HEK293 (cell line): ENCODE results near the gene BBLN.

Source experiments
- CTCF ChIA-PET: fragments of 350-600 bp; formaldehyde crosslinking; extraction: SDS; loops from one replicate; lab custom pipeline; 2021; ENCODE audit warnings: antibody characterized with exemption; lab: Yijun Ruan, JAX
- POLR2A ChIA-PET: fragments of 300-600 bp; formaldehyde crosslinking; extraction: SDS; loops from one replicate; lab custom pipeline; 2020; ENCODE audit warnings: antibody characterized with exemption, inconsistent platforms; lab: Yijun Ruan, JAX
- H3K27ac ChIP-seq: fragments of 200-500 bp; sonication (Bioruptor generic); 2 replicates; pipeline ENCODE4 v1.5.1; 2014; ENCODE audit warnings: low read depth, low read length, control low read depth, inconsistent platforms; ENCODE audit errors: extremely low read depth
- H3K36me3 ChIP-seq, 2 experiments: fragments of 200-500 bp in 1 of 2; sonication (Bioruptor generic) in 1 of 2; 1 replicate in 1 of 2; 2 replicates in 1 of 2; pipeline ENCODE4 v1.5.1; 2014 to 2017; ENCODE audit warnings: inconsistent platforms in 2 of 2, low read length in 2 of 2; ENCODE audit not compliant: control insufficient read depth in 2 of 2, insufficient read depth in 1 of 2
- H3K4me1 ChIP-seq: fragments of 200-500 bp; sonication (Bioruptor generic); 2 replicates; pipeline ENCODE4 v1.5.1; 2014; ENCODE audit warnings: mild to moderate bottlenecking, low read length, inconsistent platforms; ENCODE audit not compliant: control insufficient read depth, insufficient read depth
- H3K4me3 ChIP-seq: 2 replicates; pipeline ENCODE4 v1.5.1; 2011; ENCODE audit warnings: low read depth, mild to moderate bottlenecking, control low read depth, low read length, moderate library complexity
- H3K9me3 ChIP-seq: fragments of 200-500 bp; sonication (Bioruptor generic); 2 replicates; pipeline ENCODE4 v1.5.1; 2014; ENCODE audit warnings: low read depth, low read length, inconsistent platforms; ENCODE audit not compliant: control insufficient read depth, insufficient read depth
- EGR2 ChIP-seq: fragments of 450-650 bp; formaldehyde crosslinking; IDR thresholded peaks from 2 replicates; pipeline ENCODE4 v1.5.1; 2016; ENCODE audit warnings: low read depth, missing biosample characterization, missing genetic modification characterization
- FEZF1 ChIP-seq: fragments of 450-650 bp; formaldehyde crosslinking; IDR thresholded peaks from 2 replicates; pipeline ENCODE4 v1.5.1; 2016; ENCODE audit warnings: missing biosample characterization, missing genetic modification characterization
- KLF17 ChIP-seq: fragments of 450-650 bp; formaldehyde crosslinking; IDR thresholded peaks from 2 replicates; pipeline ENCODE4 v1.5.1; 2016; ENCODE audit warnings: missing biosample characterization, missing genetic modification characterization
- PATZ1 ChIP-seq: fragments of 450-650 bp; formaldehyde crosslinking; IDR thresholded peaks from 2 replicates; pipeline ENCODE4 v1.5.1; 2016; ENCODE audit warnings: missing biosample characterization, missing genetic modification characterization
- REPIN1 ChIP-seq: fragments of 450-650 bp; formaldehyde crosslinking; IDR thresholded peaks from 2 replicates; pipeline ENCODE4 v1.5.1; 2017; ENCODE audit warnings: missing biosample characterization, missing genetic modification characterization, low read depth
- ZEB2 ChIP-seq: fragments of 450-650 bp; formaldehyde crosslinking; IDR thresholded peaks from 2 replicates; pipeline ENCODE4 v1.5.1; 2016; ENCODE audit warnings: missing biosample characterization, missing genetic modification characterization
- ZFHX2 ChIP-seq: fragments of 450-650 bp; formaldehyde crosslinking; conservative IDR thresholded peaks from 2 replicates; pipeline ENCODE4 v1.5.1; 2016; ENCODE audit warnings: missing biosample characterization, missing genetic modification characterization
- ZIC2 ChIP-seq: fragments of 450-650 bp; formaldehyde crosslinking; IDR thresholded peaks from 2 replicates; pipeline ENCODE4 v1.5.1; 2016; ENCODE audit warnings: missing biosample characterization, missing genetic modification characterization
- ZNF148 ChIP-seq: fragments of 450-650 bp; formaldehyde crosslinking; IDR thresholded peaks from 2 replicates; pipeline ENCODE4 v1.5.0; 2017; ENCODE audit warnings: missing biosample characterization, missing genetic modification characterization, borderline replicate concordance
- ZNF16 ChIP-seq: fragments of 450-650 bp; formaldehyde crosslinking; IDR thresholded peaks from 2 replicates; pipeline ENCODE4 v1.5.1; 2016; ENCODE audit warnings: low read depth, missing biosample characterization, missing genetic modification characterization
- ZNF426 ChIP-seq: fragments of 450-650 bp; formaldehyde crosslinking; IDR thresholded peaks from 2 replicates; pipeline ENCODE4 v1.5.1; 2017; ENCODE audit warnings: missing biosample characterization, missing genetic modification characterization, mild to moderate bottlenecking, inconsistent platforms, moderate library complexity
- ZNF600 ChIP-seq: fragments of 450-650 bp; formaldehyde crosslinking; IDR thresholded peaks from 2 replicates; pipeline ENCODE4 v1.5.1; 2016; ENCODE audit warnings: missing biosample characterization, missing genetic modification characterization
- ZNF610 ChIP-seq: fragments of 450-650 bp; formaldehyde crosslinking; IDR thresholded peaks from 2 replicates; pipeline ENCODE4 v1.5.1; 2016; ENCODE audit warnings: missing biosample characterization, missing genetic modification characterization, borderline replicate concordance
- ZNF670 ChIP-seq: fragments of 450-650 bp; formaldehyde crosslinking; IDR thresholded peaks from 2 replicates; pipeline ENCODE4 v1.5.1; 2016; ENCODE audit warnings: missing biosample characterization, missing genetic modification characterization, low read depth
- ZNF776 ChIP-seq: fragments of 450-650 bp; formaldehyde crosslinking; IDR thresholded peaks from 2 replicates; pipeline ENCODE4 v1.5.0; 2017; ENCODE audit warnings: missing biosample characterization, missing genetic modification characterization, borderline replicate concordance
- ZNF843 ChIP-seq: fragments of 450-650 bp; formaldehyde crosslinking; IDR thresholded peaks from 2 replicates; pipeline ENCODE4 v1.5.1; 2016; ENCODE audit warnings: missing biosample characterization, missing genetic modification characterization
- TF ChIP-seq, protein P1 (sequence below): fragments of 450-650 bp; formaldehyde crosslinking; IDR thresholded peaks from 2 replicates; pipeline ENCODE4 v1.5.1; 2016; ENCODE audit warnings: missing biosample characterization, missing genetic modification characterization
- TF ChIP-seq, protein P2 (sequence below): fragments of 450-650 bp; formaldehyde crosslinking; IDR thresholded peaks from 2 replicates; pipeline ENCODE4 v1.5.1; 2016; ENCODE audit warnings: missing biosample characterization, missing genetic modification characterization
- TF ChIP-seq, protein P3 (sequence below): fragments of 450-650 bp; formaldehyde crosslinking; IDR thresholded peaks from 2 replicates; pipeline ENCODE4 v1.5.1; 2017; ENCODE audit warnings: missing biosample characterization, missing genetic modification characterization
- TF ChIP-seq, protein P4 (sequence below): fragments of 450-650 bp; formaldehyde crosslinking; IDR thresholded peaks from 2 replicates; pipeline ENCODE4 v1.5.1; 2016; ENCODE audit warnings: missing biosample characterization, missing genetic modification characterization

Gene BBLN

DNA sequence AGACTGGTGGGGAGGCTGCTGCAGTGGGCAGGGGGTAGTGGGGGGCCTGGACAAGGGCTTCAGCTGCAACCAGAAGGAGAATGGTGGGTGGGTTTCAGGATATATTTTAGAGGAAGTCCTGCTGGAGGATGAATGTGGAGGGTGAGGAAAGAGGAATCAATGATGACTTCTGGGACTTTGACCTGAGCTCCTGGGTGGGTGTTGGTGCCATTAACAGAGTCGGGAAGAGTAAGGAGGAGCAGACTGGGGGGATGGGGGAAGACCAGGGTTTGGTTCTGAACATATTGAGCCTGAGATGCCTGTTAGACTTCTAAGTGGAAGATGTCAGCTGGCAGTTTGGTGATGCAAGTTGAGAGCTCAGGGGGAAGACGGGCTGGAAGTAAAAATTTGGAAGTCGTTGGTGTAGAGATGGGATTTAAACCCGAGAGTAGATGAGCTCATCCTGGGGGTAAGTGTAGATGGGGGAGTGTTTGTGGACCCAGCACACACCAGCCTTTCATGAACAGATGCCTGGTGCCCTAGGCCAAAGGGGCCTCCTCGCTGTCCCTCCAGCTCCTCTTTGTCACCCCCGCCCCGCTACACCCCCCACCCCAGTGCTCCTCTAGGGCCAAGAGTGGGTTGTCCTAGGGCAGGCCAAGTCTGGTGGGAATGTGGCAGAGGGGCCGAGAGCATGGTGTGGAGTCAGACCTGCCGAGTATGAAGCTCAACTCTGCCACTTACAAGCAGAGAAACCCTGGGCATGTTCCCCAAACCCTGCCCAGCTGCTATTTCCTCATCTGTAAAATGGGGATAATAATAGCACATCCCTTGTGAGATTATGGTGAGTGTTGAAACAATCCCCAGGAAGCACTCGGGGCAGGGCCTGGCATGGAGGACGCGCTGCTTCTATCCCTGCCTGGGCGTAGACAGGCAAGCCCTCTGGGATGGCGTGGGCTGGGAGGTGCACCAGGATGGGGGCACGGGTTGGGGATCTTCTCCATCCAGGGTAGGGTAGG is 47.1 kb downstream of the BBLN start:
- ChIA-PET CTCF (interaction anchor here (0.6 to 2.2 kb wide), 7 partner anchors 13 to 493 kb away, joined by 3 to 9 read pairs (median 3); partner anchors contain the start of gene CIZ1), POLR2A (interaction anchor here (1.1 kb wide), 1 partner anchor 47 kb away, joined by 3 read pairs; the partner anchor contains the start of gene BBLN)
- Histone ChIP-seq H3K9me3 (no peaks in the 10 kb centered on the region), H3K4me3 (no peak overlapping the region), H3K27ac (no peak overlapping the region), H3K36me3 (no peaks in the 10 kb centered on the region), H3K4me1 (no peaks in the 10 kb centered on the region)
- 0 out of 2 replicates have a peak, but pooled peaks have one; percentile 21 for TF ChIP-seq ZNF600 (tag by site-specific recombination)
- no peak for TF ChIP-seq FEZF1 (tag by site-specific recombination)
- TF ChIP-seq, protein P1, sequence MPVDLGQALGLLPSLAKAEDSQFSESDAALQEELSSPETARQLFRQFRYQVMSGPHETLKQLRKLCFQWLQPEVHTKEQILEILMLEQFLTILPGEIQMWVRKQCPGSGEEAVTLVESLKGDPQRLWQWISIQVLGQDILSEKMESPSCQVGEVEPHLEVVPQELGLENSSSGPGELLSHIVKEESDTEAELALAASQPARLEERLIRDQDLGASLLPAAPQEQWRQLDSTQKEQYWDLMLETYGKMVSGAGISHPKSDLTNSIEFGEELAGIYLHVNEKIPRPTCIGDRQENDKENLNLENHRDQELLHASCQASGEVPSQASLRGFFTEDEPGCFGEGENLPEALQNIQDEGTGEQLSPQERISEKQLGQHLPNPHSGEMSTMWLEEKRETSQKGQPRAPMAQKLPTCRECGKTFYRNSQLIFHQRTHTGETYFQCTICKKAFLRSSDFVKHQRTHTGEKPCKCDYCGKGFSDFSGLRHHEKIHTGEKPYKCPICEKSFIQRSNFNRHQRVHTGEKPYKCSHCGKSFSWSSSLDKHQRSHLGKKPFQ: no peak
- no peak for TF ChIP-seq ZNF843 (tag by site-specific recombination)
- TF ChIP-seq ZIC2 (tag by site-specific recombination): no peak
- no peak for TF ChIP-seq ZNF426 (tag by site-specific recombination)
- TF ChIP-seq EGR2: peak; percentile 19; the same call in 1 of the 2 replicates
- no peak for TF ChIP-seq ZNF776 (tag by site-specific recombination)
- TF ChIP-seq, protein P2, sequence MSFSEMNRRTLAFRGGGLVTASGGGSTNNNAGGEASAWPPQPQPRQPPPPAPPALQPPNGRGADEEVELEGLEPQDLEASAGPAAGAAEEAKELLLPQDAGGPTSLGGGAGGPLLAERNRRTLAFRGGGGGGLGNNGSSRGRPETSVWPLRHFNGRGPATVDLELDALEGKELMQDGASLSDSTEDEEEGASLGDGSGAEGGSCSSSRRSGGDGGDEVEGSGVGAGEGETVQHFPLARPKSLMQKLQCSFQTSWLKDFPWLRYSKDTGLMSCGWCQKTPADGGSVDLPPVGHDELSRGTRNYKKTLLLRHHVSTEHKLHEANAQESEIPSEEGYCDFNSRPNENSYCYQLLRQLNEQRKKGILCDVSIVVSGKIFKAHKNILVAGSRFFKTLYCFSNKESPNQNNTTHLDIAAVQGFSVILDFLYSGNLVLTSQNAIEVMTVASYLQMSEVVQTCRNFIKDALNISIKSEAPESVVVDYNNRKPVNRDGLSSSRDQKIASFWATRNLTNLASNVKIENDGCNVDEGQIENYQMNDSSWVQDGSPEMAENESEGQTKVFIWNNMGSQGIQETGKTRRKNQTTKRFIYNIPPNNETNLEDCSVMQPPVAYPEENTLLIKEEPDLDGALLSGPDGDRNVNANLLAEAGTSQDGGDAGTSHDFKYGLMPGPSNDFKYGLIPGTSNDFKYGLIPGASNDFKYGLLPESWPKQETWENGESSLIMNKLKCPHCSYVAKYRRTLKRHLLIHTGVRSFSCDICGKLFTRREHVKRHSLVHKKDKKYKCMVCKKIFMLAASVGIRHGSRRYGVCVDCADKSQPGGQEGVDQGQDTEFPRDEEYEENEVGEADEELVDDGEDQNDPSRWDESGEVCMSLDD (tag by site-specific recombination): no peak
- TF ChIP-seq ZNF148 (tag by site-specific recombination): no peak
- TF ChIP-seq, protein P3, sequence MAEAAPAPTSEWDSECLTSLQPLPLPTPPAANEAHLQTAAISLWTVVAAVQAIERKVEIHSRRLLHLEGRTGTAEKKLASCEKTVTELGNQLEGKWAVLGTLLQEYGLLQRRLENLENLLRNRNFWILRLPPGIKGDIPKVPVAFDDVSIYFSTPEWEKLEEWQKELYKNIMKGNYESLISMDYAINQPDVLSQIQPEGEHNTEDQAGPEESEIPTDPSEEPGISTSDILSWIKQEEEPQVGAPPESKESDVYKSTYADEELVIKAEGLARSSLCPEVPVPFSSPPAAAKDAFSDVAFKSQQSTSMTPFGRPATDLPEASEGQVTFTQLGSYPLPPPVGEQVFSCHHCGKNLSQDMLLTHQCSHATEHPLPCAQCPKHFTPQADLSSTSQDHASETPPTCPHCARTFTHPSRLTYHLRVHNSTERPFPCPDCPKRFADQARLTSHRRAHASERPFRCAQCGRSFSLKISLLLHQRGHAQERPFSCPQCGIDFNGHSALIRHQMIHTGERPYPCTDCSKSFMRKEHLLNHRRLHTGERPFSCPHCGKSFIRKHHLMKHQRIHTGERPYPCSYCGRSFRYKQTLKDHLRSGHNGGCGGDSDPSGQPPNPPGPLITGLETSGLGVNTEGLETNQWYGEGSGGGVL (tag by site-specific recombination): no peak
- no peak for TF ChIP-seq KLF17
- no peak for TF ChIP-seq ZNF670 (tag by site-specific recombination)
- TF ChIP-seq ZNF16 (tag by site-specific recombination): no peak
- TF ChIP-seq, protein P4, sequence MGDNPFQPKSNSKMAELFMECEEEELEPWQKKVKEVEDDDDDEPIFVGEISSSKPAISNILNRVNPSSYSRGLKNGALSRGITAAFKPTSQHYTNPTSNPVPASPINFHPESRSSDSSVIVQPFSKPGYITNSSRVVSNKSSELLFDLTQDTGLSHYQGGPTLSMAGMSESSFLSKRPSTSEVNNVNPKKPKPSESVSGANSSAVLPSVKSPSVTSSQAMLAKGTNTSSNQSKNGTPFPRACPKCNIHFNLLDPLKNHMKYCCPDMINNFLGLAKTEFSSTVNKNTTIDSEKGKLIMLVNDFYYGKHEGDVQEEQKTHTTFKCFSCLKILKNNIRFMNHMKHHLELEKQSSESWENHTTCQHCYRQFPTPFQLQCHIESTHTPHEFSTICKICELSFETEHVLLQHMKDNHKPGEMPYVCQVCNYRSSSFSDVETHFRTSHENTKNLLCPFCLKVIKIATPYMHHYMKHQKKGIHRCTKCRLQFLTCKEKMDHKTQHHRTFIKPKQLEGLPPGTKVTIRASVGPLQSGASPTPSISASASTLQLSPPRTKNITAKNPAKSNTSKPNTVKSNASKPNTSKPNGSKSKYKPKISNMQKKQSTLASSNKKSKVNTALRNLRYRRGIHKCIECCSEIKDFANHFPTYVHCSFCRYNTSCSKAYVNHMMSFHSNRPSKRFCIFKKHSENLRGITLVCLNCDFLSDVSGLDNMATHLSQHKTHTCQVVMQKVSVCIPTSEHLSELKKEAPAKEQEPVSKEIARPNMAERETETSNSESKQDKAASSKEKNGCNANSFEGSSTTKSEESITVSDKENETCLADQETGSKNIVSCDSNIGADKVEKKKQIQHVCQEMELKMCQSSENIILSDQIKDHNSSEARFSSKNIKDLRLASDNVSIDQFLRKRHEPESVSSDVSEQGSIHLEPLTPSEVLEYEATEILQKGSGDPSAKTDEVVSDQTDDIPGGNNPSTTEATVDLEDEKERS (tag by site-specific recombination): no peak
- 0 out of 2 replicates have a peak, but pooled peaks have one; percentile 28 for TF ChIP-seq ZFHX2 (tag by site-specific recombination)
- TF ChIP-seq REPIN1 (tag by site-specific recombination): no peak
- TF ChIP-seq ZEB2: no peak
- peak; percentile 26; the same call in 1 of the 2 replicates for TF ChIP-seq PATZ1 (tag by site-specific recombination)
- TF ChIP-seq ZNF610 (tag by site-specific recombination): no peak
